Stomach (tissue), 9 donors: Measurements from ENCODE around the gene SCAF4. TPM values are rescaled to one million over a fixed set of nuclear protein-coding genes. Genes with fewer than 3 reads are reported as not detected.

Source experiments
- DNase-seq, 2 donors: peaks; one replicate each; pipeline versions ENCODE4 v3.0.0 to v3.0.0-alpha.2; 2013 to 2019
- H3K27ac ChIP-seq, 5 donors: fragments of 200-600 bp in 4 of 5; sonication (generic) in 4 of 5; one replicate each; pipeline ENCODE4 v1.5.1; 2013 to 2019; ENCODE audit warnings: mild to moderate bottlenecking in 1 of 5, moderate library complexity in 1 of 5
- H3K27me3 ChIP-seq, 3 donors: fragments of 200-600 bp; sonication (generic); one replicate each; pipeline ENCODE4 v1.5.1; 2017 to 2019; ENCODE audit warnings: mixed run types in 1 of 3
- H3K36me3 ChIP-seq, 4 donors: fragments of 200-600 bp; sonication (generic); 1 replicate in 3 of 4; 2 replicates in 1 of 4; pipeline ENCODE4 v1.5.1; 2016 to 2019
- H3K4me1 ChIP-seq, 4 donors: fragments of 200-600 bp; sonication (generic); one replicate each; pipeline ENCODE4 v1.5.1; 2016 to 2019
- H3K4me3 ChIP-seq, 4 donors: fragments of 200-600 bp; sonication (generic) in 3 of 4; one replicate each; pipeline ENCODE4 v1.5.1; 2016 to 2019; ENCODE audit warnings: mild to moderate bottlenecking in 1 of 4
- H3K9me3 ChIP-seq, 4 donors: fragments of 200-600 bp; sonication (generic); one replicate each; pipeline ENCODE4 v1.5.1; 2016 to 2019
- EP300 ChIP-seq: sonication (generic); formaldehyde crosslinking; IDR thresholded peaks from one replicate; pipeline ENCODE4 v1.6.1; 2017; ENCODE audit warnings: antibody characterized with exemption
- POLR2A ChIP-seq, 4 donors: fragments of 450-650 bp; IDR thresholded peaks; one replicate each; pipeline ENCODE4 v1.6.1; 2016; ENCODE audit warnings: antibody characterized with exemption in 4 of 4, control low read depth in 2 of 4, mild to moderate bottlenecking in 1 of 4, moderate library complexity in 1 of 4
- POLR2AphosphoS5 ChIP-seq, 3 donors: sonication (generic); formaldehyde crosslinking; IDR thresholded peaks; one replicate each; pipeline ENCODE4 v1.6.1; 2016; ENCODE audit warnings: antibody characterized with exemption in 3 of 3
- WGBS, 5 donors: extraction: QIAGEN DNeasy Blood & Tissue Kit in 3 of 5; methylation state at CpG; one replicate each; pipeline versions ENCODE4 v1.1.5 to v1.1.7; 2013 to 2018; 5-methylcytosine and 5-hydroxymethylcytosine counted together
- intact Hi-C: fragments of 100-400 bp; cut with DNase I; formaldehyde crosslinking; loops from one replicate; pipeline ENCODE4 v1.15.1; 2023; ENCODE audit warnings: low total_unique reads
- polyA plus RNA-seq, 3 donors: library from polyadenylated mRNA; stranded (reverse); fragments of 200-250 nt; gene quantifications; one replicate each; pipeline ENCODE4 v1.2.3, GENCODE V29; 2013
- total RNA-seq, 5 donors: library from RNA; depleted of rRNA; stranded (reverse); fragments of >200 nt; gene quantifications; one replicate each; pipeline versions ENCODE4 v1.1.0 to v1.2.3, GENCODE V29; 2014 to 2016
- TF ChIP-seq, protein P1 (sequence below), 7 experiments: fragments of 450-650 bp in 4 of 7; fragments of 200-600 bp in 3 of 7; sonication (generic) in 3 of 7; IDR thresholded peaks; one replicate each; pipeline ENCODE4 v1.5.1; 2016 to 2019; ENCODE audit warnings: antibody characterized with exemption in 7 of 7, control low read depth in 2 of 7, mild to moderate bottlenecking in 1 of 7
- donor health status: healthy with polysubstance abuse.
- donor health status: Bipolar disorder and iron deficiency.
- donor health status: healthy.

Gene SCAF4
- total and polyA plus RNA-seq, 8 donors = 5.4 to 34.4 (median 13.6) TPM

DNA sequence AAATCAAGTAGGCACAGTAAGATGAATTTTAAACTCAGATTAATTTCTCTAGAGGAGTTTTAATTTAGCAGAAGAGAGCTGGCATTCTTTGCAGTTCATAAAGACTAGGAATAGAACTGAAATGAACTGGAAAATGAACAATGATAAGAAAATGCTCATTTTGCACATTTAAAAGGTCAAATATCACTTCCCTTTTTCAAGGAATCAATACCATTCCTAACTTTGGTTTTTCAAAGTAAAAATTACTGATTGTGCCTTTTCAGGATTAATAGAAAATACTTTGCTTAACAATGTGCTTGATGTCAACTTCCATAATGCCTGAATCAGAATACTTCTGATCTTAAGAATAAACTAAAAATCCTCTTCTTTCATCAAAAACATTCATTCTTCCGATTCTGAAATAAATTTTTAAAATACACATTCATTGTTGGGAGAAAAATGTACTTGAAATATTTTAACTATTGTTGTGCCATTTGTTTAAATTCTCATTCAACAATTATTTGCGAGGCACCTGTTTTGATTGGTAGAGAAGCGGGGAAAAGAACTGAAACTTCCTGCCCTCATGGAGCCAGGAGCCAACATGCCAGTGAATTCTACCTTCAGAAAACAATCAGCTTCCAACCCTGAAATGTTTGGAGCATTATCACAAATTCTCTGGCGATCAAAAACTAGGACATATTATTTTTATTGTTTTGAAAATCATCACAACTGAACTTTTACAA lies 2.1 kb downstream of the SCAF4 start:
- intact Hi-C loops = no loop called here
- DNase-seq = no peak
- H3K4me1 ChIP-seq = peaks cover 31 to 75% (median 60%) of the 10 kb centered on the region in 4 donors
- no peak for TF ChIP-seq POLR2AphosphoS5 (IDR thresholded peaks at IDR 0.05)
- TF ChIP-seq EP300 = no peak
- TF ChIP-seq POLR2A (IDR thresholded peaks at IDR 0.05) = no peak
- TF ChIP-seq, protein P1, sequence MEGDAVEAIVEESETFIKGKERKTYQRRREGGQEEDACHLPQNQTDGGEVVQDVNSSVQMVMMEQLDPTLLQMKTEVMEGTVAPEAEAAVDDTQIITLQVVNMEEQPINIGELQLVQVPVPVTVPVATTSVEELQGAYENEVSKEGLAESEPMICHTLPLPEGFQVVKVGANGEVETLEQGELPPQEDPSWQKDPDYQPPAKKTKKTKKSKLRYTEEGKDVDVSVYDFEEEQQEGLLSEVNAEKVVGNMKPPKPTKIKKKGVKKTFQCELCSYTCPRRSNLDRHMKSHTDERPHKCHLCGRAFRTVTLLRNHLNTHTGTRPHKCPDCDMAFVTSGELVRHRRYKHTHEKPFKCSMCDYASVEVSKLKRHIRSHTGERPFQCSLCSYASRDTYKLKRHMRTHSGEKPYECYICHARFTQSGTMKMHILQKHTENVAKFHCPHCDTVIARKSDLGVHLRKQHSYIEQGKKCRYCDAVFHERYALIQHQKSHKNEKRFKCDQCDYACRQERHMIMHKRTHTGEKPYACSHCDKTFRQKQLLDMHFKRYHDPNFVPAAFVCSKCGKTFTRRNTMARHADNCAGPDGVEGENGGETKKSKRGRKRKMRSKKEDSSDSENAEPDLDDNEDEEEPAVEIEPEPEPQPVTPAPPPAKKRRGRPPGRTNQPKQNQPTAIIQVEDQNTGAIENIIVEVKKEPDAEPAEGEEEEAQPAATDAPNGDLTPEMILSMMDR (IDR thresholded peaks at IDR 0.05) = no peak
- peak overlapping the region in 2 of 5 donors; percentile 40 to 44 for H3K27ac ChIP-seq
- H3K4me3 ChIP-seq = peak overlapping the region; percentile 62 to 99 (median 90)
- 37 to 50% (median 43%) methylated on average over 4 of the region's 4 CpGs for WGBS, 5 donors
- H3K9me3 ChIP-seq = no peaks in the 10 kb centered on the region
- H3K27me3 ChIP-seq = no peaks in the 10 kb centered on the region
- H3K36me3 ChIP-seq = peaks cover 0 to 5% (median 0%) of the 10 kb centered on the region in 4 donors

GRCh38 chr21:31728952-31729351 lies 3.0 kb downstream of the SCAF4 start:
- Histone ChIP-seq H3K4me1 (peaks cover 31 to 84% (median 63%) of the 10 kb centered on the region in 4 donors), H3K4me3 (peak overlapping the region in 1 of 4 donors; percentile 6), H3K27me3 (no peaks in the 10 kb centered on the region), H3K36me3 (peaks cover 0 to 5% (median 0%) of the 10 kb centered on the region in 4 donors), H3K27ac (peak overlapping the region in 3 of 5 donors; percentile 40 to 44 (median 44)), H3K9me3 (no peaks in the 10 kb centered on the region)
- DNase-seq = peak in 1 of 2 donors; percentile 16
- intact Hi-C loops = no loop called here
- TF ChIP-seq POLR2A (IDR thresholded peaks at IDR 0.05) = no peak
- TF ChIP-seq POLR2AphosphoS5 (IDR thresholded peaks at IDR 0.05) = peak in 1 of 3 donors; percentile 3
- 19 to 38% (median 27%) methylated on average over 3 of the region's 3 CpGs for WGBS, 5 donors

GRCh38 chr21:31728191-31728590 lies 3.7 kb downstream of the SCAF4 start:
- intact Hi-C loops = no loop called here
- H3K9me3 ChIP-seq = no peaks in the 10 kb centered on the region
- H3K36me3 ChIP-seq = peaks cover 0 to 5% (median 0%) of the 10 kb centered on the region in 4 donors
- DNase-seq = no peak
- peaks cover 30 to 83% (median 60%) of the 10 kb centered on the region in 4 donors for H3K4me1 ChIP-seq
- H3K27ac ChIP-seq = peak overlapping the region in 2 of 5 donors; percentile 40 to 44
- H3K4me3 ChIP-seq = no peak overlapping the region
- H3K27me3 ChIP-seq = no peaks in the 10 kb centered on the region
- 61 to 79% (median 65%) methylated on average over 2 of the region's 2 CpGs for WGBS, 5 donors
- TF ChIP-seq, protein P1 (IDR thresholded peaks at IDR 0.05) = no peak
- TF ChIP-seq POLR2A (IDR thresholded peaks at IDR 0.05) (no peak), POLR2AphosphoS5 (IDR thresholded peaks at IDR 0.05) (no peak), EP300 (no peak)

DNA sequence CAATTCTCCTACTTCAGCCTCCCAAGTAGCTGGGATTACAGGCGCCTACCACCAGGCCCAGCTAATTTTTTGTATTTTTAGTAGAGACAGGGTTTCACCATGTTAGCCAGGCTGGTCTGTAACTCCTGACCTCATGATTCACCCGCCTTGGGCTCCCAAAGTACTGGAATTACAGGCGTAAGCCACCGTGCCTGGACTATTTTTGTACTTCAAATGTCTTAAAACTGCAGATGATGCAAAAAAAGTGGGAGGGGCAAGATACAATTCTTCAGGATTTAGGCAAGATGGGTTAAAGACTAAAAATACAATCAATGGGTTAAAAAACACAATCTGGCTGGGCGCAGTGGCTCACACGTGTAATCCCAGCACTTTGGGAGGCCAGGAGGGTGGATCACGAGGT lies 4.7 kb downstream of the SCAF4 start:
- Histone ChIP-seq H3K27ac (no peak overlapping the region), H3K36me3 (peaks cover 0 to 5% (median 0%) of the 10 kb centered on the region in 4 donors), H3K4me1 (peaks cover 22 to 84% (median 55%) of the 10 kb centered on the region in 4 donors), H3K9me3 (no peaks in the 10 kb centered on the region), H3K4me3 (no peak overlapping the region), H3K27me3 (no peaks in the 10 kb centered on the region)
- intact Hi-C loops = no loop called here
- no peak for DNase-seq
- 78 to 85% (median 82%) methylated on average over 7 of the region's 7 CpGs for WGBS, 5 donors
- no peak for TF ChIP-seq POLR2AphosphoS5 (IDR thresholded peaks at IDR 0.05)
- TF ChIP-seq, protein P1 (IDR thresholded peaks at IDR 0.05) = no peak
- TF ChIP-seq EP300 = no peak
- TF ChIP-seq POLR2A (IDR thresholded peaks at IDR 0.05) = no peak

DNA sequence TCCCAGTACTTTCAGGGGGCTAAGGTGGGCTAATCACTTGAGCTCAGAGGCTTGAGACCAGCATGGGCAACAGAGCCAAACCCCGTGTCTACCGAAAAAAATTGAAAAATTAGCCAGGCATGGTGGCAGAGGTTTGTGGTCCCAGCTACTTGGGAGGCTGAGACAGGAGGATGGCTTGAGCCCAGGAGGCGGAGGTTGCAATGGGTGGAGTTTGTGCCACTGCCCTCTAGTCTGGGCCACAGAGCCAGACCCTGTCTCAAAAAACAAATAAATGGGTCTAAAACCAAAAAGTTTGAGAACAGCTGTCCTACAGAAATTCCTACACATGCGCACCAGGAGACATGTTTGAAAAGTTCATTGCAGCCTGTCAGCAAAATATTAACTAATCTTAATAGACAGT lies 5.5 kb downstream of the SCAF4 start:
- WGBS, 5 donors = 94 to 98% (median 96%) methylated on average over 4 of the region's 4 CpGs
- TF ChIP-seq EP300 (no peak), POLR2A (IDR thresholded peaks at IDR 0.05) (no peak)
- no peak for DNase-seq
- Histone ChIP-seq H3K27me3 (no peaks in the 10 kb centered on the region), H3K4me1 (peaks cover 22 to 92% (median 57%) of the 10 kb centered on the region in 4 donors), H3K4me3 (no peak overlapping the region), H3K27ac (no peak overlapping the region), H3K36me3 (peaks cover 0 to 5% (median 0%) of the 10 kb centered on the region in 4 donors), H3K9me3 (no peaks in the 10 kb centered on the region)
- intact Hi-C loops = no loop called here
